K562 (cell line): ENCODE measurements around the gene TMEM217. TPM values are rescaled to one million over a fixed set of nuclear protein-coding genes. Genes with fewer than 3 reads are reported as not detected.
A peak's percentile ranks its signal among the peaks of the same experiment; 100 is the strongest.

Experiments used
- BRF1 ChIP-seq: IDR thresholded peaks from 3 replicates; pipeline ENCODE4 v1.6.1; 2011; ENCODE audit warnings: borderline replicate concordance, mild to moderate bottlenecking; ENCODE audit not compliant: insufficient read length; ENCODE audit errors: extremely low read depth
- CBFA2T3 ChIP-seq: fragments of 450-650 bp; IDR thresholded peaks from 2 replicates; pipeline ENCODE4 v1.6.1; 2017
- CBFB ChIP-seq: sonication (generic); formaldehyde crosslinking; IDR thresholded peaks from 2 replicates; pipeline ENCODE4 v1.4.0; 2020; ENCODE audit warnings: mild to moderate bottlenecking, missing genetic modification reagents
- CXXC5 ChIP-seq: fragments of 250-450 bp; sonication (Bioruptor Pico); IDR thresholded peaks from 2 replicates; pipeline ENCODE4 v1.8.0; 2022; ENCODE audit warnings: inconsistent platforms, mild to moderate bottlenecking, moderate library complexity
- E2F3 ChIP-seq: fragments of 250-450 bp; sonication (Bioruptor Pico); IDR thresholded peaks from 2 replicates; pipeline ENCODE4 v1.4.0; 2020; ENCODE audit warnings: mild to moderate bottlenecking
- ETV1 ChIP-seq: fragments of 450-650 bp; conservative IDR thresholded peaks from 2 replicates; pipeline ENCODE4 v1.6.1; 2016; ENCODE audit warnings: missing genetic modification characterization, control low read depth, low read depth, missing compliant biosample characterization
- JUN ChIP-seq, 2 experiments: sonication (generic) in 1 of 2; formaldehyde crosslinking in 1 of 2; IDR thresholded peaks; 2 replicates each; pipeline versions ENCODE4 v1.6.1 to v1.8.0; 2012 to 2022; ENCODE audit warnings: borderline replicate concordance in 2 of 2, mild to moderate bottlenecking in 2 of 2, improper control_type of control experiment in 1 of 2, low read depth in 1 of 2, low read length in 1 of 2, missing genetic modification reagents in 1 of 2
- OTX1 ChIP-seq: fragments of 450-650 bp; formaldehyde crosslinking; IDR thresholded peaks from 2 replicates; pipeline ENCODE4 v1.4.0; 2022; ENCODE audit warnings: mild to moderate bottlenecking
- PHF8 ChIP-seq: fragments of 200-600 bp; sonication (generic); IDR thresholded peaks from 2 replicates; pipeline ENCODE4 v1.6.1; 2012; ENCODE audit warnings: mixed run types, mild to moderate bottlenecking, inconsistent platforms, low read length, moderate library complexity, borderline replicate concordance
- POU5F1 ChIP-seq: fragments of 150-350 bp; IDR thresholded peaks from 2 replicates; pipeline ENCODE4 v1.6.1; 2014; ENCODE audit warnings: borderline replicate concordance, low read length, low read depth, mild to moderate bottlenecking; ENCODE audit not compliant: partially characterized antibody
- SMC3 ChIP-seq: conservative IDR thresholded peaks from 2 replicates; pipeline ENCODE4 v1.6.1; 2011; ENCODE audit warnings: low read depth, low read length, improper control_type of control experiment; ENCODE audit not compliant: insufficient read depth
- TAL1 ChIP-seq: fragments of 450-650 bp; IDR thresholded peaks from 2 replicates; pipeline ENCODE4 v1.6.1; 2016; ENCODE audit warnings: mild to moderate bottlenecking
- TEAD2 ChIP-seq: fragments of 450-650 bp; IDR thresholded peaks from 2 replicates; pipeline ENCODE4 v1.6.1; 2016; ENCODE audit warnings: missing genetic modification characterization, control low read depth, missing compliant biosample characterization
- ZFP1 ChIP-seq: fragments of 450-650 bp; formaldehyde crosslinking; IDR thresholded peaks from 2 replicates; pipeline ENCODE4 v1.4.0; 2020; ENCODE audit warnings: mild to moderate bottlenecking, mixed read lengths
- ZNF551 ChIP-seq: fragments of 250-450 bp; sonication (Bioruptor Pico); IDR thresholded peaks from 2 replicates; pipeline ENCODE4 v1.5.0; 2021; ENCODE audit warnings: mild to moderate bottlenecking, moderate library complexity
- polyA plus RNA-seq, 8 experiments: library from polyadenylated mRNA; depleted of rRNA in 4 of 8; stranded (reverse) in 5 of 8; unstranded in 3 of 8; fragments of >200 nt; fragmentation: Nextera tagmentation in 2 of 8; fragmentation: Illumina TruSeq in 1 of 8; extraction: Ambion mirVana in 2 of 8; extraction: Trizol in 1 of 8; gene quantifications; 2 replicates each; pipeline versions ENCODE4 v1.2.1 to v1.2.3, GENCODE V29; 2011 to 2014; ENCODE audit warnings: inconsistent platforms in 1 of 8, missing spikeins in 1 of 8
- total RNA-seq, 7 experiments: library from RNA; depleted of rRNA in 6 of 7; stranded (reverse); fragments of >200 nt in 6 of 7; fragmentation: Illumina TruSeq in 2 of 7; extraction: Trizol in 2 of 7; gene quantifications; 2 replicates each; pipeline versions ENCODE4 v1.2.1 to v1.2.3, GENCODE V29; 2011 to 2021; ENCODE audit warnings: low replicate concordance in 1 of 7
- TF ChIP-seq, protein P1 (sequence below): sonication (generic); formaldehyde crosslinking; IDR thresholded peaks from 2 replicates; pipeline ENCODE4 v1.8.0; 2022; ENCODE audit warnings: mild to moderate bottlenecking, missing genetic modification reagents
- TF ChIP-seq, protein P2 (sequence below): fragments of 450-650 bp; IDR thresholded peaks from 2 replicates; pipeline ENCODE4 v1.6.1; 2018; ENCODE audit not compliant: partially characterized antibody
- TF ChIP-seq, protein P3 (sequence below): sonication (generic); formaldehyde crosslinking; IDR thresholded peaks from 2 replicates; pipeline ENCODE4 v1.8.0; 2022; ENCODE audit warnings: mild to moderate bottlenecking, missing genetic modification reagents

Gene TMEM217
- total and polyA plus RNA-seq, 9 of the 15 experiments (the other 6 are each of a cell fraction or from before 2014, with no cell fraction given) = 1.3 to 8.0 (median 1.9) TPM

DNA sequence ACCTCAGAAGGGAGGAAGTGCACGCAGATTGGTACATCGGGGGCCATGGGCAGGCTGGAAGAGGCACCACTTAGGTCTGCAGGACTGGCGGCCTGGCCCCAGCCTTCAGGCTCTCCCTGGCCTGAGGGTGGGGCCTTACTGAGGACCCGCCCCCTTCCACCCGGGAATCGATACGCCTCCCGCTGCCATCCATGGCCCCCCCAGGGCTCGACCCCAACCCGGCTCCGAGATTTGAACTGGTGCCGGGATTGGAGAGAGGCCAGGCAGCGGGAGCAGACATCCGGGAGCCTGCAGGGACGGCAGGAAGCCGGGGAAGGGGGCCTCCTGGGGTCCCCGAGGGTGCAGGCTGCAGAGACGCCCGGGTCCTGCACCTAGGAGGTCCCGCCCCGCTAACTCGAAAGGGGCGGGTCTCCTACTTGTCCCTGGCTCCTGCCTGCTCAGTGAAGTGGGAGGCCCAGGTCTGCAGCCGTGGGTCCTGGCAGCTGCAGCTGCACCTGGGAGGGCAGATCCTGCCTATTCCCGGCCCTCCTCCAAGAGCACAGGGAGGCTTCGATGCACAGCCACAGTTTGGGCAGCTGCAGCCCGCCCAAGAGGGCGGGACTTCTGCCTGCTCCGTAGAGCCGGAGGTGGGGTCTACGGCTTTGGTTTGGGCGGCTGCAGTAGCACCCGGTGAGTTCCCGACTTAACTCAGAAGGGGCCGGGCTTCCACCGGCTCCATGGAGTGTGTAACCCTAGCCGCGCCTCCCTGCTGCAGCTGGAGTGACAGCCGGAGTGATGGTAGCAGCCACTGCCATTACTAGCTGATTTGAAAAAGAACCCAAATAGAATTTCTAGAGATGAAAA is 35.6 kb downstream of the TMEM217 start (continued):
- TF ChIP-seq, protein P1, sequence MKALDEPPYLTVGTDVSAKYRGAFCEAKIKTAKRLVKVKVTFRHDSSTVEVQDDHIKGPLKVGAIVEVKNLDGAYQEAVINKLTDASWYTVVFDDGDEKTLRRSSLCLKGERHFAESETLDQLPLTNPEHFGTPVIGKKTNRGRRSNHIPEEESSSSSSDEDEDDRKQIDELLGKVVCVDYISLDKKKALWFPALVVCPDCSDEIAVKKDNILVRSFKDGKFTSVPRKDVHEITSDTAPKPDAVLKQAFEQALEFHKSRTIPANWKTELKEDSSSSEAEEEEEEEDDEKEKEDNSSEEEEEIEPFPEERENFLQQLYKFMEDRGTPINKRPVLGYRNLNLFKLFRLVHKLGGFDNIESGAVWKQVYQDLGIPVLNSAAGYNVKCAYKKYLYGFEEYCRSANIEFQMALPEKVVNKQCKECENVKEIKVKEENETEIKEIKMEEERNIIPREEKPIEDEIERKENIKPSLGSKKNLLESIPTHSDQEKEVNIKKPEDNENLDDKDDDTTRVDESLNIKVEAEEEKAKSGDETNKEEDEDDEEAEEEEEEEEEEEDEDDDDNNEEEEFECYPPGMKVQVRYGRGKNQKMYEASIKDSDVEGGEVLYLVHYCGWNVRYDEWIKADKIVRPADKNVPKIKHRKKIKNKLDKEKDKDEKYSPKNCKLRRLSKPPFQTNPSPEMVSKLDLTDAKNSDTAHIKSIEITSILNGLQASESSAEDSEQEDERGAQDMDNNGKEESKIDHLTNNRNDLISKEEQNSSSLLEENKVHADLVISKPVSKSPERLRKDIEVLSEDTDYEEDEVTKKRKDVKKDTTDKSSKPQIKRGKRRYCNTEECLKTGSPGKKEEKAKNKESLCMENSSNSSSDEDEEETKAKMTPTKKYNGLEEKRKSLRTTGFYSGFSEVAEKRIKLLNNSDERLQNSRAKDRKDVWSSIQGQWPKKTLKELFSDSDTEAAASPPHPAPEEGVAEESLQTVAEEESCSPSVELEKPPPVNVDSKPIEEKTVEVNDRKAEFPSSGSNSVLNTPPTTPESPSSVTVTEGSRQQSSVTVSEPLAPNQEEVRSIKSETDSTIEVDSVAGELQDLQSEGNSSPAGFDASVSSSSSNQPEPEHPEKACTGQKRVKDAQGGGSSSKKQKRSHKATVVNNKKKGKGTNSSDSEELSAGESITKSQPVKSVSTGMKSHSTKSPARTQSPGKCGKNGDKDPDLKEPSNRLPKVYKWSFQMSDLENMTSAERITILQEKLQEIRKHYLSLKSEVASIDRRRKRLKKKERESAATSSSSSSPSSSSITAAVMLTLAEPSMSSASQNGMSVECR (CRISPR knock-in tag) = peak; percentile 48; the same call in 1 of the 2 replicates
- TF ChIP-seq CBFA2T3 (peak; percentile 42), SMC3 (0 out of 2 replicates have a peak, but pooled peaks have one; percentile 1), CXXC5 (CRISPR knock-in tag) (peak; percentile 44), TAL1 (no peak), PHF8 (peak; percentile 45; the same call in 1 of the 2 replicates), ZNF551 (CRISPR knock-in tag) (no peak), POU5F1 (no peak), JUN (IDR thresholded peaks at IDR 0.05; ENCODE audit: borderline replicate concordance, low read depth, low read length) (peak; percentile 21; the same call in 1 of the 2 replicates), JUN (CRISPR knock-in tag; IDR thresholded peaks at IDR 0.05; ENCODE audit: borderline replicate concordance) (no peak), E2F3 (CRISPR knock-in tag) (0 out of 2 replicates have a peak, but pooled peaks have one; percentile 17), ZFP1 (CRISPR knock-in tag) (no peak), BRF1 (no peak), OTX1 (CRISPR knock-in tag) (no peak), TEAD2 (tag) (no peak), ETV1 (tag) (peak; percentile 38), CBFB (CRISPR knock-in tag) (peak; percentile 66; the same call in 1 of the 2 replicates)
- TF ChIP-seq, protein P2, sequence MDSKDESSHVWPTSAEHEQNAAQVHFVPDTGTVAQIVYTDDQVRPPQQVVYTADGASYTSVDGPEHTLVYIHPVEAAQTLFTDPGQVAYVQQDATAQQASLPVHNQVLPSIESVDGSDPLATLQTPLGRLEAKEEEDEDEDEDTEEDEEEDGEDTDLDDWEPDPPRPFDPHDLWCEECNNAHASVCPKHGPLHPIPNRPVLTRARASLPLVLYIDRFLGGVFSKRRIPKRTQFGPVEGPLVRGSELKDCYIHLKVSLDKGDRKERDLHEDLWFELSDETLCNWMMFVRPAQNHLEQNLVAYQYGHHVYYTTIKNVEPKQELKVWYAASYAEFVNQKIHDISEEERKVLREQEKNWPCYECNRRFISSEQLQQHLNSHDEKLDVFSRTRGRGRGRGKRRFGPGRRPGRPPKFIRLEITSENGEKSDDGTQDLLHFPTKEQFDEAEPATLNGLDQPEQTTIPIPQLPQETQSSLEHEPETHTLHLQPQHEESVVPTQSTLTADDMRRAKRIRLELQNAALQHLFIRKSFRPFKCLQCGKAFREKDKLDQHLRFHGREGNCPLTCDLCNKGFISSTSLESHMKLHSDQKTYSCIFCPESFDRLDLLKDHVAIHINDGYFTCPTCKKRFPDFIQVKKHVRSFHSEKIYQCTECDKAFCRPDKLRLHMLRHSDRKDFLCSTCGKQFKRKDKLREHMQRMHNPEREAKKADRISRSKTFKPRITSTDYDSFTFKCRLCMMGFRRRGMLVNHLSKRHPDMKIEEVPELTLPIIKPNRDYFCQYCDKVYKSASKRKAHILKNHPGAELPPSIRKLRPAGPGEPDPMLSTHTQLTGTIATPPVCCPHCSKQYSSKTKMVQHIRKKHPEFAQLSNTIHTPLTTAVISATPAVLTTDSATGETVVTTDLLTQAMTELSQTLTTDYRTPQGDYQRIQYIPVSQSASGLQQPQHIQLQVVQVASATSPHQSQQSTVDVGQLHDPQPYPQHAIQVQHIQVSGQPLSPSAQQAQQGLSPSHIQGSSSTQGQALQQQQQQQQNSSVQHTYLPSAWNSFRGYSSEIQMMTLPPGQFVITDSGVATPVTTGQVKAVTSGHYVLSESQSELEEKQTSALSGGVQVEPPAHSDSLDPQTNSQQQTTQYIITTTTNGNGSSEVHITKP = peak; percentile 29
- TF ChIP-seq, protein P3, sequence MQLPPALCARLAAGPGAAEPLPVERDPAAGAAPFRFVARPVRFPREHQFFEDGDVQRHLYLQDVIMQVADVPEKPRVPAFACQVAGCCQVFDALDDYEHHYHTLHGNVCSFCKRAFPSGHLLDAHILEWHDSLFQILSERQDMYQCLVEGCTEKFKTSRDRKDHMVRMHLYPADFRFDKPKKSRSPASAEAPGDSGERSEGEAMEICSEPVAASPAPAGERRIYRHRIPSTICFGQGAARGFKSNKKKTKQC (CRISPR knock-in tag) = 0 out of 2 replicates have a peak, but pooled peaks have one; percentile 49
